T-helper 22 cell (primary cell): ENCODE data around the gene REG4.
"Not testable (repeated sequence)": the region's sequence is repeated elsewhere in the genome, so short reads cannot be mapped to it uniquely, and the experiment has no call there.

Experiments
- DNase-seq: peaks from one replicate; pipeline ENCODE4 v3.0.0-alpha.2; 2020; ENCODE audit warnings: low read depth

Gene REG4

DNA sequence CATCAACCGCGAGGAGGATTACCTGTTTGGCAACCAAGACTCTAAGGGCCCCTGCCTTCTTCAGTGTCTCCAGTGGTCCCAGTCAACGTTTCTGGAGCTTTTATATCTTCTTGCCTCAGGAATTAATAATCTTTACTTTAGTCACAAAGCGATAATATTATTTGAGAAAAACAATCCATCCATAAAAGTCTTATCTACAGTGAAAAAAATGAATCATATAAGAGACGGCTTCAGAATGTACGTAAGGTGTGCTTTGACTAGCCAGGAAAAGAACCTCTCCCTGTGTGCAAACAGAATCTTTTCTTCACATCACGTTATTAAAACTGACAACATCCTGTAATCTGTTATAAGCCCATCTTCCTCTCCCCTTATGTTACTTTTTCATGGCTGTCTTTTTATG lies at the start of gene REG4:
REG4 (minus strand) TSS at position 74 of the 400 bp plus-strand sequence. CDS start 2,691 bp downstream, outside the sequence.
- no peak for DNase-seq

GRCh38 chr1:119859647-119860046 lies 48.4 kb upstream of the REG4 start:
- DNase-seq: no peak

- not testable (repeated sequence) for DNase-seq
These were observed 47.4 kb upstream of the REG4 start for GRCh38 chr1:119858556-119859214.

GRCh38 chr1:119858126-119858525 lies 46.9 kb upstream of the REG4 start:
- no peak for DNase-seq

- no peak for DNase-seq
These were observed 41.9 kb upstream of the REG4 start for GRCh38 chr1:119853155-119853554.

- not testable (repeated sequence) for DNase-seq
These were observed 32.9 kb upstream of the REG4 start for GRCh38 chr1:119844206-119844605.

DNA sequence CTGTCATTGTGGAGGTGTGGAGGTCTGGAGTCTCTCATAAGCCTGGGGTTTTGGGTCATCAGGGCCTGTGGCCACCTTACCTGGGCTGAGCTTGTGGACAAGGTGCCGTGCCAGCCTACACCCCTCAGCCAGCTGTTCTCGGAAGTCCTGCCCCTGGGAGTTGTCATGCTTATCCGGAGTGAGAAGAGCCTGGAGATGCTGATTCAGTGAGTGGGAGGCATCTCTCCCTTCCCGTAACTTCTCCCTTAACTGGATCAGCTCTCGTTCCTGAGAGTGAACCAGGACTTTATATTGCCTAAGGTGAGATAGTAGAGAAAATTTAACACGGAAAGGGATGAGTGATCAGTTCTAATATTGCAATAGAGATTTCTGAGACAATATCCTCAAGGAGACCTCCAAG lies 30.0 kb upstream of the REG4 start:
- no peak for DNase-seq

- no peak for DNase-seq
These were observed 29.5 kb upstream of the REG4 start for GRCh38 chr1:119840745-119841144.

DNA sequence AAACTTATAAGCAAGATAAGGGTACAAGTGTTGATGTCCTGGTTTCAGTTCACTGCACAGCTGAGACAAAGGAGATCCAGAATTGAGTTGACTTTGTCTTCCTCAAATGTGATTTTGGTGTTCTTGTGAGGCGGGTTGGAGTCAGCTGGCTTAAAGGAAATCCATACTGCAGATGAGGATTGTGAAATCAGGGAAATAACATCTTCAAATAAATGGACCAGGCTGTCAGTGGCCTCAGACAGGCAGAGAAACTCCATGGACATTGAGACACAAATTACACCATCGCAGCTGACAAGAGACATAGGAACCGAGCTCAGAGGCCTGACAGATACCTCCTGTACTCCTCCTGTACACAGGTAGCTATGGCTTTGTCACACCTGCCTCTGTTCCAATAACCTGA lies 27.0 kb upstream of the REG4 start:
- DNase-seq: no peak

GRCh38 chr1:119834990-119835389 lies 23.7 kb upstream of the REG4 start:
- no peak for DNase-seq

GRCh38 chr1:119831027-119831426 lies 19.8 kb upstream of the REG4 start:
- DNase-seq: no peak

- DNase-seq: no peak
These were observed 18.4 kb upstream of the REG4 start for GRCh38 chr1:119829625-119830024.

DNA sequence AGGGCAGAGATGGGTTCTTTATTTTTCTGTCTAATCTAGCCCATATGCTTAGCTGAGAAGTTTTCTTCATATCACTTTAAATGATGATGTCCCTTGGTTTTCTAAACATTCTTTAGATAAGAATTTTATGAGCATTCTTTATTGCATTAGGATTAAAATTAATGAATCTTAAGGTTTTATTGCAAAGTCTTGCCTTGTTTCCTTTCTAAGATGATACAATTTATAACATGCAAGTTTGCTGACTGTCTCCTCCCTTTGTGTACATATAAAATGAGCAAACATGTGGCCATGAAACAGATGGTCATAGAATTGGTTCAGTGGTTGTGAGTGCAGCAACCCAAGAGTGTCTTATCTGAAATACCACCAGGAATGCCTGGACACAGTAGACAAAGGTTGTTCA lies 17.7 kb upstream of the REG4 start:
- DNase-seq: not testable (repeated sequence)

- DNase-seq: no peak
These were observed 17.0 kb upstream of the REG4 start for GRCh38 chr1:119828266-119828665.

DNA sequence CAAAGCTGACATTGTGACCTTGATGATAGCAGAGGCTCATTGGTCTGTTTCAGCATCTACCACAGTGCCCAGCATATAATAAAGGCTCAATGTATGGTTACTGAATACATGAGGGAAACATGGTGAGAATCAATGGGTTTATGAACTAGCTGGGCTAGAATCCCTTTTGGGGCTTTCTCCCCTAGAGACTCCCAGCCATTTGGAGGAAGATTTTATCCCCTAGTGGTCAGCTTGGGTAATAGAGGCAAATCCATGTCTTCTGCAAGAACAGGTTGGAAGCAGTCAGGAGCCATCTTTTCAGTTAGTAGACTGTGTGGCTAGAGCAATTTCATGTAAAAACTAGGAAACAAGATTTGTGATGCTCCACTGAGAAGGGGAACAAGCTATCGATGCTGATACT lies 15.8 kb upstream of the REG4 start:
- DNase-seq: no peak

GRCh38 chr1:119822406-119822805 lies 11.1 kb upstream of the REG4 start:
- no peak for DNase-seq

- no peak for DNase-seq
These were observed 6.9 kb upstream of the REG4 start for GRCh38 chr1:119818181-119818580.

- DNase-seq: no peak
These were observed 5.1 kb upstream of the REG4 start for GRCh38 chr1:119816407-119816806.

DNA sequence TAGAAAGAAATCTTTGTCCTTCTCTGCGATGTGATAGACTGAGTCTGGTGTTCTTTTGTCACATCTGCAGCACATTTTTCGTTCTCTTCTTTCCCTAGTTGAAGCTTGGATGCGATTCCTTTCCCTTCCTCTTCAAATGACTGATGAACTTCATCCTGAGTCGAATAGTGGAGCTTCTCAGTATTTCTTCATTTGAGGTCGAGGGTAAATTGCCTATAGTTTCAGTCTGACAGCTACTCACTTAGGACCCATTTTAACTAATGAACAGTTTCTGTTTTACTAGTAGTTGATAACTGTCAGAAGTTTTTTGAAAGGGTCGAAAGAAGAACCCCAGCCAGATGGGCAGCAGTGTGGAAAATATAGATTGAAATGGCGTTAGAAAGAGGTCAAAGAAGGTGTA lies 4.7 kb upstream of the REG4 start:
- no peak for DNase-seq

DNA sequence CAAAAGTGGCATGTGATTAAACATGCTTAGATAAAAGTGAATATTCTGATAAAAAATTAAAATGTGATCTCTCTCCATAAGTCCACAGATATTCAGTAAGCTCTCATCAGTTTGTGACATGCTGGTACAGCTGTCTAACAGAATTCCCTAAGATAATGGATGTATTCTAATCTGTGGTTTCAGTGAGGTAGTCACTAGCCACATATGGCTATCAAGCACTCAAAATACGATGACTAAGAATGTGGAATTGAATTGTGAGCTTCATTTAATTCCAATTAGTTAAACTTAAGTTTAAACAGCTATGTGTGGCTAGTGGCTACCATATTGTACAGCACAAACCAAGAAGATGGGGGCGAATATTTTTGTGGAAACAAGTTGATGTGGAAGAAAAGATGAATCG lies 4.1 kb upstream of the REG4 start:
- DNase-seq: no peak

- no peak for DNase-seq
These were observed 3.0 kb upstream of the REG4 start for GRCh38 chr1:119814288-119814687.

GRCh38 chr1:119811985-119812557 lies 811 bp upstream of the REG4 start:
- DNase-seq: no peak

DNA sequence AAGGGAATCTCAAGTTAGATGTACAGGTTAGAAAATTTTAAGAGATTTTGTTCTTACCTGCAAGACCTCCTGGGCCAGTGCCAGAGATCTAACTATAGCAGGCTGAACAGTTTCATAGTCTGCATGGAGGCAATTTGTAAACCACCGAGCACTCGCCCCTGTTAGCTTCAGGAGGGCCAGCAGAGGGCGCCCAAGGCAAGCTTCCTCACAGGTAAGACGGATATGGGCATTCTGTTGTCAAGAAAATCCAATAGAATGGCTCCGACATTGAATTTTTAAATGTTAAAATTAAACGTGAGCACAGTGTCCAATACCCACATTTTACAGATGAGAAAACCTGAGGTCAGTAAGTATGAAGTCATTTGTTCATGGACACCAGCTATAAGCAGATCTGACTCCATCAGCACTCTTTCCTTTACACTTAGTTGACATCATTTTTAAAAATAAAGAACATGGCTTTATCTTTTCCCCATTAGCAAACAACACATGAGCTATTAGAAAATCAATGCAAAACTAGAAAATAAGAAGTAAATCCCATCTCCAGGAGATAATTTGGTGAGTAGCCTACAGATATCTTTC lies 2.2 kb downstream of the REG4 start:
- DNase-seq: peak; percentile 12

DNA sequence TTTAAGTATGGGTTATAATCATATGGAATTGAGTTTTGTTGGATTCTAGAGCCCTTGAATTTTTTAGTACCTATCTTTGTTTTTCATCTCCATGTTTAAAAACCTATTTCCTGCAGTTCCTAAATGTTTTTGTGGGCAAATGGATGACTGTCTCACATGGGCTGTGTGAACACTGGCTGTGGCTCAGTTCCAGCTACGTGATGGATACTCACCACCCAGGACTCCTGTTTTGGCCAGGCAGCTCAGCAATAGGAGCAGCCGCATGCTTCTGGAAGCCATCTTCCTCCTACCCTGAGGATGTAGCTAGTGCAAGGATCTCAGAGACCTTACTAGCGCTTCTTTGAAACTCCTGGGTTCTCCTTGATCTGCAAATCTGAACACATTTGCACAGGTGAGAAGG lies 2.8 kb downstream of the REG4 start:
- DNase-seq: no peak
